GM13976 (cell line): ENCODE results near the gene ABCC11.

Experiments
- DNase-seq: peaks from one replicate; pipeline ENCODE4 v3.0.0; 2012; ENCODE audit warnings: low spot score
- in situ Hi-C: fragments of 300-500 bp; cut with MboI; formaldehyde crosslinking; loops from one replicate; pipeline ENCODE4 v1.12.0; 2022; ENCODE audit warnings: low sequenced_read_pairs, mixed read lengths, inconsistent platforms; ENCODE audit not compliant: unreplicated experiment
- TF ChIP-seq, protein P1 (sequence below): IDR thresholded peaks from 2 replicates; pipeline ENCODE4 v1.5.1; 2012; ENCODE audit warnings: borderline replicate concordance, mild to moderate bottlenecking; ENCODE audit not compliant: insufficient read depth; ENCODE audit errors: extremely low read depth, missing control alignments, control extremely low read depth

ABCC11 gene

GRCh38 chr16:48143812-48144368 is 103.4 kb downstream of the ABCC11 start:
- in situ Hi-C loops = loop anchor here (10.0 kb wide), 1 partner anchor 989 kb away; no protein-coding TSS in a partner anchor
- no peak for DNase-seq
- TF ChIP-seq, protein P1, sequence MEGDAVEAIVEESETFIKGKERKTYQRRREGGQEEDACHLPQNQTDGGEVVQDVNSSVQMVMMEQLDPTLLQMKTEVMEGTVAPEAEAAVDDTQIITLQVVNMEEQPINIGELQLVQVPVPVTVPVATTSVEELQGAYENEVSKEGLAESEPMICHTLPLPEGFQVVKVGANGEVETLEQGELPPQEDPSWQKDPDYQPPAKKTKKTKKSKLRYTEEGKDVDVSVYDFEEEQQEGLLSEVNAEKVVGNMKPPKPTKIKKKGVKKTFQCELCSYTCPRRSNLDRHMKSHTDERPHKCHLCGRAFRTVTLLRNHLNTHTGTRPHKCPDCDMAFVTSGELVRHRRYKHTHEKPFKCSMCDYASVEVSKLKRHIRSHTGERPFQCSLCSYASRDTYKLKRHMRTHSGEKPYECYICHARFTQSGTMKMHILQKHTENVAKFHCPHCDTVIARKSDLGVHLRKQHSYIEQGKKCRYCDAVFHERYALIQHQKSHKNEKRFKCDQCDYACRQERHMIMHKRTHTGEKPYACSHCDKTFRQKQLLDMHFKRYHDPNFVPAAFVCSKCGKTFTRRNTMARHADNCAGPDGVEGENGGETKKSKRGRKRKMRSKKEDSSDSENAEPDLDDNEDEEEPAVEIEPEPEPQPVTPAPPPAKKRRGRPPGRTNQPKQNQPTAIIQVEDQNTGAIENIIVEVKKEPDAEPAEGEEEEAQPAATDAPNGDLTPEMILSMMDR = no peak

GRCh38 chr16:48140821-48141220 is 106.5 kb downstream of the ABCC11 start:
- TF ChIP-seq, protein P1 = no peak
- DNase-seq = no peak
- in situ Hi-C loops = loop anchor here (10.0 kb wide), 1 partner anchor 986 kb away; no protein-coding TSS in a partner anchor

- TF ChIP-seq, protein P1 = no peak
- in situ Hi-C loops = loop anchor here (10.0 kb wide), 1 partner anchor 55 kb away; no protein-coding TSS in a partner anchor
- no peak for DNase-seq
Observed at GRCh38 chr16:48139517-48139916, 107.8 kb downstream of the ABCC11 start.

DNA sequence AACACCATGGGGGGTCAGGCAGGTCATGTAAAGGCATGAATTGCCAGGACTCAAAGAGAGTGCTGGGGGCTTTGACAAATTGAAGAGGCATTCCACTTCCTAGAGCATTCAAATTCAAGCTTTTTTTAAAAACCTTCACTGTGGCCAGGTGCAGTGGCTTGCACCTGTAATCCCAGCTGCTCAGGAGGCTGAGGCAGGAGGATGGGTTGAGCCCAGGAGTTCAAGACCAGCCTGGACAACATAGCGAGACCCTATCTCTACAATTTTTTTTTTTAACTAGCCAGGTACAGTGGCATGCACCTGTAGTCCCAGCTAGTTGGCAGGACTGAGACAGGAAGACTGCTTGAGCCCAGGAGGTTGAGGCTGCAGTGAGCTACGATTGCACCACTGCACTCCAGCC is 108.8 kb downstream of the ABCC11 start:
- in situ Hi-C loops = loop anchor here (10.0 kb wide), 1 partner anchor 56 kb away; no protein-coding TSS in a partner anchor
- TF ChIP-seq, protein P1 = no peak
- DNase-seq = no peak

DNA sequence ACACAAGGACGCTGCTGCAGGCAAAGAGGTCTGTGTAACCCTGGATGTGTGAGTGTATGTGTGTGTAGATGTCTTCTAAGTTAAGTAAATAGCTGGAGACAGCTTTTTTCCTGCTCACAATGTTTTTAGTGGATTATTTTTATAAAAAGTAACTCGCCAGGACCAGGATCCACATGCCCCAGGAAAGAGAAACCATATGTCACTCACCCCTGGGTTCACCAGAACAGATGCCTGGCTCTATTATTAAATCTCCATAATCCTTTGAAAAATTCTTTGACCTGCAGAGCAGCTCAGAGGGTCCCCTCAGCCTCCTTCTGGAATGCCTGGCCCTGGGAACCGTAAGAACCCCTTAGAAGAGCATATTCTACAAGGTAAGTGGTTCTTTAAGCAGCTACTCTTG is 109.5 kb downstream of the ABCC11 start:
- DNase-seq = no peak
- in situ Hi-C loops = loop anchor here (10.0 kb wide), 1 partner anchor 57 kb away; no protein-coding TSS in a partner anchor
- TF ChIP-seq, protein P1 = no peak

DNA sequence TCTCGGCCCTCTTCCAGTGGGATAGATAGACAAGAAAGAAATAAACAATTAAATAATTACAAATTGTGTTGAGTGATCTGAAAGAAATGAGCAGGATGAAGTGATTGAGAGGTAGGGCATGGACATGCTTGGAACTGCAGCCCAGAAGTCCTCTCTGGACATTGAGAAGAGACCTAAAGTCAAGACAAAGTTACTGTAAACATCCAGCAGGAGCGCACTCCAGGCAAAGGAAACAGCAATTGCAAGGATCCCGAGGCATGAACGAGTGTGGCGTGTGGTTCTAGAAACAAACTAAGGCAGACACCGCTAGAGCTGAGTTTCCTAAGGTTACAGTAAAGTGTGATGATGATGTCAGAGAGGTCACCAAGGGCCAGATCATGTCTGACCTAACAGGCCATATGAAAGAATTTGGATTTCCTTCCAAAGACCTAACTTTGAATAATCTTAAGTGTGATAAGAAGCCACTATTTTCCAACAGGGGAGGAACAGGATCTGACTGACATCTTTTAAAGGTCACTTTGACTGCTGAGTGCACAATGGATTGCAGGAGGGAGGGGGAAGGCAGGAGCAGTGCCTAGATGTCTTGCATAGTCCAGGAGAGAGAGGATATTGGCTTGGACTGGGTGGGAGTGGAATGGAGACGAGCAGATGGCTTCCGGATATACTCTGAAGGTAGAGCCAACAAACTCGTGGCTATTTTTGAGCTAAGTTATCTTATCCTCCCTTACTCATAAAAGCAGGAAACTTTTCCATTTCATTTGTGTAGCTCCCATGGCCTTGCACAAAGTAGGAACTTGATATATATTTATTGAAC is 110.6 kb downstream of the ABCC11 start:
- in situ Hi-C loops = loop anchor here (10.0 kb wide), 1 partner anchor 58 kb away; no protein-coding TSS in a partner anchor
- TF ChIP-seq, protein P1 = no peak
- DNase-seq = no peak
